ENCODE data around the gene SYNE3. TPM values are rescaled to one million over a fixed set of nuclear protein-coding genes. Genes with fewer than 3 reads are reported as not detected.

Gene SYNE3
- total RNA-seq, 1 experiment from 2014 or later: 1.9 TPM

GRCh38 chr14:95551435-95551834, 35.0 kb upstream of the SYNE3 start:
- DNase-seq: no peak
- Histone ChIP-seq H4K20me1 (ENCODE audit: insufficient read depth) (no peaks in the 10 kb centered on the region), H3K79me2 (ENCODE audit: low read depth) (no peaks in the 10 kb centered on the region), H3K9me3 (ENCODE audit: insufficient read depth, low read depth) (no peaks in the 10 kb centered on the region), H2AFZ (no peak overlapping the region), H3K27ac (no peak overlapping the region), H3K4me2 (no peak overlapping the region), H3F3A (ENCODE audit: insufficient read depth, low read depth) (peaks cover 12% of the 10 kb centered on the region; the same call in 1 of the 2 replicates), H3K4me3 (no peak overlapping the region), H3K9me2 (ENCODE audit: insufficient read depth) (no peaks in the 10 kb centered on the region), H3K27me3 (ENCODE audit: insufficient read depth, low read depth) (no peaks in the 10 kb centered on the region), H3K36me3 (ENCODE audit: low read depth) (no peaks in the 10 kb centered on the region), H3K4me1 (replicated peaks; ENCODE audit: insufficient read depth) (peaks cover 21% of the 10 kb centered on the region)
- ChIA-PET POLR2A (ENCODE audit: unreplicated experiment) (no interaction called here), CTCF (no interaction called here)
- no peak for TF ChIP-seq EZH2 (IDR thresholded peaks at IDR 0.05; ENCODE audit: low read depth)
- TF ChIP-seq, protein P1, sequence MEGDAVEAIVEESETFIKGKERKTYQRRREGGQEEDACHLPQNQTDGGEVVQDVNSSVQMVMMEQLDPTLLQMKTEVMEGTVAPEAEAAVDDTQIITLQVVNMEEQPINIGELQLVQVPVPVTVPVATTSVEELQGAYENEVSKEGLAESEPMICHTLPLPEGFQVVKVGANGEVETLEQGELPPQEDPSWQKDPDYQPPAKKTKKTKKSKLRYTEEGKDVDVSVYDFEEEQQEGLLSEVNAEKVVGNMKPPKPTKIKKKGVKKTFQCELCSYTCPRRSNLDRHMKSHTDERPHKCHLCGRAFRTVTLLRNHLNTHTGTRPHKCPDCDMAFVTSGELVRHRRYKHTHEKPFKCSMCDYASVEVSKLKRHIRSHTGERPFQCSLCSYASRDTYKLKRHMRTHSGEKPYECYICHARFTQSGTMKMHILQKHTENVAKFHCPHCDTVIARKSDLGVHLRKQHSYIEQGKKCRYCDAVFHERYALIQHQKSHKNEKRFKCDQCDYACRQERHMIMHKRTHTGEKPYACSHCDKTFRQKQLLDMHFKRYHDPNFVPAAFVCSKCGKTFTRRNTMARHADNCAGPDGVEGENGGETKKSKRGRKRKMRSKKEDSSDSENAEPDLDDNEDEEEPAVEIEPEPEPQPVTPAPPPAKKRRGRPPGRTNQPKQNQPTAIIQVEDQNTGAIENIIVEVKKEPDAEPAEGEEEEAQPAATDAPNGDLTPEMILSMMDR (conservative IDR thresholded peaks at IDR 0.05): no peak
- intact Hi-C loops (cut with micrococcal nuclease; ENCODE audit: unreplicated experiment): no loop called here
- no TSS peak for BruUV-seq (replicated peaks)

- ChIA-PET CTCF (no interaction called here), POLR2A (ENCODE audit: unreplicated experiment) (no interaction called here)
- Histone ChIP-seq H2AFZ (no peak overlapping the region), H3K9me3 (ENCODE audit: insufficient read depth, low read depth) (no peaks in the 10 kb centered on the region), H3K4me1 (replicated peaks; ENCODE audit: insufficient read depth) (peaks cover 32% of the 10 kb centered on the region), H3K4me2 (no peak overlapping the region), H3F3A (ENCODE audit: insufficient read depth, low read depth) (peaks cover 20% of the 10 kb centered on the region), H3K4me3 (no peak overlapping the region), H3K9me2 (ENCODE audit: insufficient read depth) (no peaks in the 10 kb centered on the region), H3K36me3 (ENCODE audit: low read depth) (no peaks in the 10 kb centered on the region), H3K27ac (no peak overlapping the region), H4K20me1 (ENCODE audit: insufficient read depth) (no peaks in the 10 kb centered on the region), H3K27me3 (ENCODE audit: insufficient read depth, low read depth) (no peaks in the 10 kb centered on the region), H3K79me2 (ENCODE audit: low read depth) (peaks cover 5% of the 10 kb centered on the region; the same call in 1 of the 2 replicates)
- intact Hi-C loops (cut with micrococcal nuclease; ENCODE audit: unreplicated experiment): loop anchor here (5.0 kb wide), 1 partner anchor 83 kb away; no protein-coding TSS in a partner anchor
- no peak for DNase-seq
- no TSS peak for BruUV-seq (replicated peaks)
- TF ChIP-seq EZH2 (IDR thresholded peaks at IDR 0.05; ENCODE audit: low read depth): no peak
- TF ChIP-seq, protein P1 (conservative IDR thresholded peaks at IDR 0.05): no peak
Observed at GRCh38 chr14:95549656-95550585, 33.5 kb upstream of the SYNE3 start.

- no peak for DNase-seq
- H3K9me2 ChIP-seq (ENCODE audit: insufficient read depth): no peaks in the 10 kb centered on the region
- ChIA-PET CTCF (no interaction called here), POLR2A (ENCODE audit: unreplicated experiment) (no interaction called here)
- H3K79me2 ChIP-seq (ENCODE audit: low read depth): peaks cover 5% of the 10 kb centered on the region; the same call in 1 of the 2 replicates
- peaks cover 32% of the 10 kb centered on the region for H3K4me1 ChIP-seq (replicated peaks; ENCODE audit: insufficient read depth)
- H3K4me3 ChIP-seq: no peak overlapping the region
- no peaks in the 10 kb centered on the region for H3K27me3 ChIP-seq (ENCODE audit: insufficient read depth, low read depth)
- H3K27ac ChIP-seq: peak overlapping the region; percentile 72
- no peak for TF ChIP-seq EZH2 (IDR thresholded peaks at IDR 0.05; ENCODE audit: low read depth)
- TF ChIP-seq, protein P1 (conservative IDR thresholded peaks at IDR 0.05): no peak
- TSS peak; percentile 24 for BruUV-seq (replicated peaks)
- intact Hi-C loops (cut with micrococcal nuclease; ENCODE audit: unreplicated experiment): loop anchor here (5.0 kb wide), 1 partner anchor 81 kb away; no protein-coding TSS in a partner anchor
- no peaks in the 10 kb centered on the region for H3K36me3 ChIP-seq (ENCODE audit: low read depth)
- H3K9me3 ChIP-seq (ENCODE audit: insufficient read depth, low read depth): no peaks in the 10 kb centered on the region
- peaks cover 20% of the 10 kb centered on the region for H3F3A ChIP-seq (ENCODE audit: insufficient read depth, low read depth)
- no peak overlapping the region for H2AFZ ChIP-seq
- H4K20me1 ChIP-seq (ENCODE audit: insufficient read depth): no peaks in the 10 kb centered on the region
- peak overlapping the region; percentile 55 for H3K4me2 ChIP-seq
Observed at GRCh38 chr14:95548328-95548929, 32.0 kb upstream of the SYNE3 start.
